Endothelial cell of umbilical vein (primary cell): ENCODE results near the gene KCNJ2. TPM values are rescaled to one million over a fixed set of nuclear protein-coding genes. Genes with fewer than 3 reads are reported as not detected.

Source experiments
- BruUV-seq: library from RNA; stranded (reverse); fragments of 400-500 nt; replicated peaks from 2 replicates; lab custom pipeline; 2021; lab: Mats Ljungman, UMichigan
- CTCF ChIA-PET: fragments of 300-600, 350-600 bp; sonication (Branson Sonifier 250); formaldehyde crosslinking; loops from one replicate; lab custom pipeline; 2021; ENCODE audit warnings: antibody characterized with exemption, inconsistent platforms; lab: Charles Lee
- POLR2A ChIA-PET: fragments of 300-600, 350-600 bp; sonication (Branson Sonifier 250); formaldehyde crosslinking; loops from one replicate; lab custom pipeline; 2021; ENCODE audit warnings: antibody characterized with exemption, inconsistent platforms; lab: Charles Lee
- DNase-seq: peaks from one replicate; pipeline ENCODE4 v3.0.0-alpha.2; 2011; ENCODE audit warnings: low read depth, low spot score
- FAIRE-seq: peaks from 2 replicates; lab custom pipeline; 2011; peaks lifted over from hg19 to GRCh38; lab: Jason Lieb, UNC
- H2AFZ ChIP-seq: 2 replicates; pipeline ENCODE4 v1.6.0; 2012; ENCODE audit warnings: low read depth, low read length, control low read depth, inconsistent platforms
- H3K27ac ChIP-seq: 2 replicates; pipeline ENCODE4 v1.5.1; 2011; ENCODE audit warnings: low read depth, mild to moderate bottlenecking, control low read depth, low read length, moderate library complexity; ENCODE audit not compliant: insufficient read depth
- H3K27me3 ChIP-seq, 2 experiments: 2 replicates each; pipeline versions ENCODE4 v1.6.0 to v1.6.1; 2011; ENCODE audit warnings: low read length in 2 of 2, mixed read lengths in 1 of 2; ENCODE audit not compliant: control insufficient read depth in 2 of 2, insufficient read depth in 2 of 2
- H3K36me3 ChIP-seq, 2 experiments: 2 replicates in 1 of 2; 3 replicates in 1 of 2; pipeline ENCODE4 v1.5.1; 2011; ENCODE audit warnings: low read length in 2 of 2, mild to moderate bottlenecking in 1 of 2, moderate library complexity in 1 of 2; ENCODE audit not compliant: control insufficient read depth in 2 of 2, insufficient read depth in 2 of 2; ENCODE audit errors: extremely low read depth in 1 of 2
- H3K4me1 ChIP-seq: 3 replicates; pipeline ENCODE4 v1.5.1; 2011; ENCODE audit warnings: mild to moderate bottlenecking, low read length; ENCODE audit not compliant: control insufficient read depth, insufficient read depth; ENCODE audit errors: extremely low read depth
- H3K4me2 ChIP-seq: 2 replicates; pipeline ENCODE4 v1.6.1; 2011; ENCODE audit warnings: low read length, control low read depth, mixed read lengths; ENCODE audit not compliant: insufficient read depth
- H3K4me3 ChIP-seq, 3 experiments: fragments of 200-600 bp in 1 of 3; sonication (generic), shearing (Covaris generic) in 1 of 3; replicated peaks in 1 of 3; 2 replicates each; pipeline ENCODE4 v1.5.1; 2011 to 2016; ENCODE audit warnings: control low read depth in 3 of 3, low read length in 3 of 3, mild to moderate bottlenecking in 2 of 3, inconsistent platforms in 1 of 3, low read depth in 1 of 3, moderate library complexity in 1 of 3; ENCODE audit not compliant: insufficient read depth in 1 of 3
- H3K79me2 ChIP-seq: 2 replicates; pipeline ENCODE4 v1.6.0; 2012; ENCODE audit warnings: low read length, inconsistent platforms; ENCODE audit not compliant: control insufficient read depth, insufficient read depth
- H3K9ac ChIP-seq: replicated peaks from 2 replicates; pipeline ENCODE3; 2011; ENCODE audit warnings: low read length, control low read depth; ENCODE audit not compliant: insufficient read depth; ENCODE audit errors: extremely low read depth
- H3K9me1 ChIP-seq: replicated peaks from 3 replicates; pipeline ENCODE4 v1.6.0; 2011; ENCODE audit warnings: mild to moderate bottlenecking, low read length; ENCODE audit not compliant: control insufficient read depth, insufficient read depth; ENCODE audit errors: extremely low read depth
- H3K9me3 ChIP-seq: replicated peaks from 2 replicates; pipeline ENCODE4 v1.5.1; 2012; ENCODE audit warnings: low read length, inconsistent platforms; ENCODE audit not compliant: control insufficient read depth, insufficient read depth
- H4K20me1 ChIP-seq: replicated peaks from 2 replicates; pipeline ENCODE3; 2011; ENCODE audit warnings: mild to moderate bottlenecking, low read length; ENCODE audit not compliant: control insufficient read depth, insufficient read depth; ENCODE audit errors: extremely low read depth
- EZH2 ChIP-seq: IDR thresholded peaks from 2 replicates; pipeline ENCODE4 v1.6.1; 2012; ENCODE audit warnings: borderline replicate concordance, low read depth, mild to moderate bottlenecking, moderate library complexity, low read length, inconsistent platforms; ENCODE audit not compliant: severe bottlenecking
- FOS ChIP-seq: IDR thresholded peaks from 2 replicates; pipeline ENCODE4 v1.6.1; 2011; ENCODE audit warnings: mild to moderate bottlenecking, low read length, moderate library complexity, borderline replicate concordance; ENCODE audit not compliant: insufficient read depth
- GATA2 ChIP-seq: IDR thresholded peaks from 2 replicates; pipeline ENCODE4 v1.7.0; 2011; ENCODE audit warnings: low read depth, mild to moderate bottlenecking, moderate library complexity, mixed read lengths, low read length; ENCODE audit not compliant: insufficient read length, insufficient read depth
- JUN ChIP-seq: IDR thresholded peaks from 2 replicates; pipeline ENCODE4 v1.6.1; 2011; ENCODE audit warnings: borderline replicate concordance, low read depth; ENCODE audit not compliant: insufficient read length, insufficient read depth
- MYC ChIP-seq: IDR thresholded peaks from one replicate; pipeline ENCODE4 v1.6.1; 2011; ENCODE audit warnings: mild to moderate bottlenecking, low read depth, low read length
- POLR2A ChIP-seq: IDR thresholded peaks from 2 replicates; pipeline ENCODE4 v1.6.1; 2012; ENCODE audit warnings: low read depth, mild to moderate bottlenecking, control low read depth, low read length
- POLR2AphosphoS5 ChIP-seq: IDR thresholded peaks from 2 replicates; pipeline ENCODE4 v1.6.1; 2012; ENCODE audit warnings: low read depth, mild to moderate bottlenecking, control low read depth, low read length, moderate library complexity; ENCODE audit not compliant: insufficient read depth
- dilution Hi-C: fragments of 300-500 bp; cut with MboI; formaldehyde crosslinking; loops from one replicate; pipeline ENCODE4 v1.15.0; 2019; ENCODE audit warnings: low sequenced_read_pairs; ENCODE audit not compliant: extremely low pct_ligation_motif_present
- intact Hi-C: fragments of 100-400 bp; cut with micrococcal nuclease; formaldehyde crosslinking; loops from one replicate; pipeline ENCODE4 v1.10.0; 2022
- polyA plus RNA-seq, 4 experiments: library from polyadenylated mRNA; depleted of rRNA in 3 of 4; stranded (reverse) in 3 of 4; unstranded in 1 of 4; fragments of >200 nt; gene quantifications; 2 replicates each; pipeline versions ENCODE4 v1.2.1 to v1.2.3, GENCODE V29; 2011 to 2012; ENCODE audit warnings: missing spikeins in 1 of 4
- total RNA-seq: library from RNA; stranded (reverse); gene quantifications from 2 replicates; pipeline ENCODE4 v1.2.3, GENCODE V29; 2021
- TF ChIP-seq, protein P1 (sequence below): IDR thresholded peaks from 2 replicates; pipeline ENCODE4 v1.6.1; 2011; ENCODE audit not compliant: insufficient read depth, insufficient read length
- TF ChIP-seq, protein P2 (sequence below), 2 donors: IDR thresholded peaks; 1 replicate in 1 of 2; 2 replicates in 1 of 2; pipeline ENCODE4 v1.5.1; 2011; ENCODE audit warnings: low read length in 2 of 2, mild to moderate bottlenecking in 2 of 2, moderate library complexity in 2 of 2, control low read depth in 1 of 2, inconsistent platforms in 1 of 2, low read depth in 1 of 2; ENCODE audit not compliant: insufficient read depth in 1 of 2; ENCODE audit errors: extremely low read depth in 1 of 2

The KCNJ2 gene
- total and polyA plus RNA-seq, 2 donors (not counting 3 experiments of a cell fraction or from before 2014, with no cell fraction given), result 8.3 to 11.5 TPM

DNA sequence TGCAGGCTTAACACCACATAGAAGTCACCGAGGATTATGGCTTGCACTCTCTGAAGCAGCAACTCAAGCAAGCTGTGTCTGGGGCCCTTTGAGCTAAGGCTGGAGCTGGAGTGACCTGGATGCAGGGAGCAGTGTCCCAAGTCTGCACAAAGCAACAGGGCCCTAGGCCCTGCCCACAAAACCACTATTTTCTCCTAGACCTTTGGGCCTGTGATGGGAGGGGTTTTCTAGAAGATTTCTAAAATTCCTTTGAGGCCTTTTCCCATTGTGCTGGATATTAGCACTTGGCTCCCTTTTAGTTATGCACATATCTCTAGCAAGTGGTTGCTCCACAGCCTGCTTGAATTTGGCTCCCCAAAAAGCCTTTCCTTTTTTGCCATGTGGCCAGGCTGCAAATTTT, 49.8 kb upstream of the KCNJ2 start:
- dilution Hi-C loops, result no loop called here
- H3K4me3 ChIP-seq, result no peak overlapping the region
- BruUV-seq, result no TSS peak
- intact Hi-C loops, result no loop called here
- no peaks in the 10 kb centered on the region for H3K9me1 ChIP-seq
- peaks cover 36% of the 10 kb centered on the region for H3K4me1 ChIP-seq
- no peak overlapping the region for H2AFZ ChIP-seq
- TF ChIP-seq GATA2 (no peak), FOS (no peak), POLR2AphosphoS5 (no peak), JUN (no peak), MYC (no peak), POLR2A (no peak), EZH2 (no peak)
- TF ChIP-seq, protein P1, sequence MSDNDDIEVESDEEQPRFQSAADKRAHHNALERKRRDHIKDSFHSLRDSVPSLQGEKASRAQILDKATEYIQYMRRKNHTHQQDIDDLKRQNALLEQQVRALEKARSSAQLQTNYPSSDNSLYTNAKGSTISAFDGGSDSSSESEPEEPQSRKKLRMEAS, result no peak
- TF ChIP-seq, protein P2, sequence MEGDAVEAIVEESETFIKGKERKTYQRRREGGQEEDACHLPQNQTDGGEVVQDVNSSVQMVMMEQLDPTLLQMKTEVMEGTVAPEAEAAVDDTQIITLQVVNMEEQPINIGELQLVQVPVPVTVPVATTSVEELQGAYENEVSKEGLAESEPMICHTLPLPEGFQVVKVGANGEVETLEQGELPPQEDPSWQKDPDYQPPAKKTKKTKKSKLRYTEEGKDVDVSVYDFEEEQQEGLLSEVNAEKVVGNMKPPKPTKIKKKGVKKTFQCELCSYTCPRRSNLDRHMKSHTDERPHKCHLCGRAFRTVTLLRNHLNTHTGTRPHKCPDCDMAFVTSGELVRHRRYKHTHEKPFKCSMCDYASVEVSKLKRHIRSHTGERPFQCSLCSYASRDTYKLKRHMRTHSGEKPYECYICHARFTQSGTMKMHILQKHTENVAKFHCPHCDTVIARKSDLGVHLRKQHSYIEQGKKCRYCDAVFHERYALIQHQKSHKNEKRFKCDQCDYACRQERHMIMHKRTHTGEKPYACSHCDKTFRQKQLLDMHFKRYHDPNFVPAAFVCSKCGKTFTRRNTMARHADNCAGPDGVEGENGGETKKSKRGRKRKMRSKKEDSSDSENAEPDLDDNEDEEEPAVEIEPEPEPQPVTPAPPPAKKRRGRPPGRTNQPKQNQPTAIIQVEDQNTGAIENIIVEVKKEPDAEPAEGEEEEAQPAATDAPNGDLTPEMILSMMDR (IDR thresholded peaks at IDR 0.05; ENCODE audit: extremely low read depth in 1 of 2, insufficient read depth in 1 of 2, low read depth in 1 of 2, low read length in 2 of 2), result no peak
- no peak overlapping the region for H3K9ac ChIP-seq
- ChIA-PET CTCF (no interaction called here), POLR2A (interaction anchor here (0.6 kb wide), 1 partner anchor 59 kb away, joined by 3 read pairs; no protein-coding TSS in a partner anchor)
- H3K79me2 ChIP-seq, result no peaks in the 10 kb centered on the region
- FAIRE-seq (no peak), DNase-seq (no peak)
- no peaks in the 10 kb centered on the region for H3K27me3 ChIP-seq
- H4K20me1 ChIP-seq, result no peaks in the 10 kb centered on the region
- no peaks in the 10 kb centered on the region for H3K9me3 ChIP-seq
- no peak overlapping the region for H3K27ac ChIP-seq
- H3K4me2 ChIP-seq, result no peak overlapping the region
- H3K36me3 ChIP-seq, result no peaks in the 10 kb centered on the region
